HG03066 (cell line): ENCODE results near the gene RAPGEF5.
A peak's percentile ranks its signal among the peaks of the same experiment; 100 is the strongest.

Experiments
- ATAC-seq: cut with Tn5 transposase; IDR thresholded peaks from one replicate; pipeline ENCODE4 v1.9.1; 2021; ENCODE audit warnings: low read depth; ENCODE audit not compliant: unreplicated experiment

Gene RAPGEF5

GRCh38 chr7:22356701-22357310 lies at the start of gene RAPGEF5:
Gene RAPGEF5, minus strand, starts transcription at chr7:22357154. Its CDS starts 94 bp downstream, at chr7:22357060.
- ATAC-seq: no peak

DNA sequence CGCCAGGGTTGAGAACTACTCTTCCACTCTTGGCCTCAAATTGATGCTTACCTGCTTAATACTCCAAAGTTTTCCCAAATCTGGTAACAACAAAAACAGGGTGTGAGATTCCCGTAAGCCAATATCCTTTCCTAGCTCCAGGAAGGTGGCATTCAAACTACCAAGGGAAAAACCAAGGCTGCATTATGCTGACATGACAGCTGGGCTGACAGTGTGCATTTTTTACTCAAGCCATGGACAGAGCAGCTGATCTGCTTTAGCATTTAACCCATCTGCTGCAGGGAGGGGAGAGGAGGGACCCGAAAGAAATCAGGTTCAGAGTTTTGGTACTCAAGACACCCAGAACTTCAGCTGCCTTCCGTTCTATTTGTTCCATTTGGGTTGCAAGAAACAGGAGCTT lies 49.8 kb upstream of the RAPGEF5 start:
- ATAC-seq: no peak

DNA sequence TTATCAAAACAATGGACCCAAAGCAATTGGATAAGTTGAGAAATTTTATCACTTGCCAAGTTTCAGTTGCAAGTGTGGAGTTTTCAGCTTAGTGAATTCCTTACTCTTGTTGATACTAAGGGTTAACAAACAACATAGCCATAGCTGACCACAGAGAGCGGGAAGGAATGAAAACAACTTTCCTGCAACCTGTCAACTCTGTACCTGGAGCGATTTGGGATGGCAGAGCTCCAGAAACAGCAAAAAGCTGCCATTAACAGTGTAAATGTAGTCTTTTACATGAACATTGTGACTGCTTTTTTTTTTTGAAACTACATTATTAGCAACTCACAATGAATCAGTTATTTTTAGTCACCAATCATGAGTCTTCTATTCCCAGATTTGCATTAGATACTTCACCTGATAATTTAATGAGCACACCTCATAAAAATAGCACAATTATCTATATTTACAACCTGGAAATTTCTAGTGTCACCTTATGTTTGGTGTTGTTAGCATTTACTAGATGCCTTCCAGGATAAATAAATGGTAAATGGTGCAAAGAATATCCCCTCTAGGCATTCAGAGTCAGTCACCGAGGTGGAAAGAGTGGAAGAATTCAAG lies 47.6 kb upstream of the RAPGEF5 start:
- no peak for ATAC-seq

GRCh38 chr7:22403344-22403743 lies 46.4 kb upstream of the RAPGEF5 start:
- no peak for ATAC-seq

DNA sequence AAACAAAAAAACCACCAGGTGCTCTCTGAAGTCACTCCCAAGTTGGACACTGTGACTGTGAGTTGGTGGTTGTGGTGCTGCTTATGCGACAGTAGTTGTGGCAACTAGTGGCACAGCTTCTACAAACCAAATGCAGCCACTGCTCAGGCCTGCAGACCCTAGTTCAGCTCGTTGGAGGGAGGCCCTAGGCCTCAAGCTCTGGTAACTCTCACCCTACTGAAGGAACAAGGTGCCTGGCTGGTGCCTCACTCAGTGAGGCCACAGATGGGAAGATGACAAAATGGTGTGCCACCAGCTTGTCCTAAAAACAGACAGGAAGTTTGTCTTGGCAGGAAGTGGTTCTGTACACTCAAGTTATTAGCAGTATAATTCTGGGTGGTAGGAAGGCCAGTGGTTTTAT lies 45.3 kb upstream of the RAPGEF5 start:
- ATAC-seq: peak; percentile 42

GRCh38 chr7:22400936-22401553 lies 44.1 kb upstream of the RAPGEF5 start:
- no peak for ATAC-seq

DNA sequence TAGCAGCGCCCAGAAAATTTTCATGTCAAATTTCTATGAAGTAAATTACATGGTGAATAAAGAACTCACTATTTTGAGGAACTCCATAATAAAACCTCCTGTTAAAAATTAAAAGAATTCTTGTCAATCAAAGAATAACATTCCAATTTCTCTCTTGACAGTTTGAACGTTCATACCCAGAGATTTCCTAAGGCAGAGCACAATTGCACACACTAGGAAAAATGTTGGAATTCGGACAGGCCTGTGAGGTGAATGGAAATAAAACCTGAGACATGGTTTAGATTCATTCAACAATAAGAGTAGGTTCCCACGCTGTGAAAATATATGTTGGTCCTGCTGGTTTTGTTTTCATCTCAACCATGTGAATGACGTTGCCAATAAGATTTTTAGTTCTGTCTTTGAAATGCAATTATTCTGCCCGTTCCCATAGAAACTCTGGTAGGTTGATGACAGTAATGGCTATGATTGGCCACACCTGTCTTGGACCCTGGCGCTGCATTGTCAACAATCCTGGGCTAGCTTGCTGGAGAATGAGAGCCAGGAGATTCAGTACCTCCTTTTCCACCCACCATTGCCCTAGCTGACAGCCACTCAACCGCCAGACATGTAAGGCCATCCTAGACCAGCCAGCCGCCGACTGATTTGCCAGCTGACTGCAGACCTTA lies 43.3 kb upstream of the RAPGEF5 start:
- no peak for ATAC-seq

DNA sequence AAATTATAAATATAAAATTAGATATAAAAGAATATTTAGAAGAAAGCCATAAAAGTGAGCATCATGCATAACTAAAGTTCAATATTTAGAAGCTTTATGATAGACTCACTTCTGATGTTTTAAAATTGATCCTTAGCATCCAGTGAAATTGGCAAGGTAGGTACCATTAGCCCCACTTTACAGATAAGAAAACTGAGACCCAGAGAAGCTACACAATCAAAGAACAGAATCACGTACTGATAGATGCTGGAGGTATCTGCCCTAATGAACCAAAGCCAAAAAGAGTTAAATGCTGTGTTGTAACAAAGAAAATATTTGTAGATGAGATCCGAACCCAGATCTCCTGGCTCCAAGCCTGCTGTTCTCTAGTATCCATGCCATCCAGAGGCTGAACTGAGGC lies 42.6 kb upstream of the RAPGEF5 start:
- ATAC-seq: no peak

GRCh38 chr7:22399091-22399490 lies 42.1 kb upstream of the RAPGEF5 start:
- no peak for ATAC-seq

GRCh38 chr7:22397981-22398380 lies 41.0 kb upstream of the RAPGEF5 start:
- ATAC-seq: no peak

- ATAC-seq: no peak
These were observed 38.3 kb upstream of the RAPGEF5 start for GRCh38 chr7:22395222-22395621.

- ATAC-seq: no peak
These were observed 37.8 kb upstream of the RAPGEF5 start for GRCh38 chr7:22394739-22395138.

GRCh38 chr7:22393913-22394729 lies 37.2 kb upstream of the RAPGEF5 start:
- no peak for ATAC-seq

DNA sequence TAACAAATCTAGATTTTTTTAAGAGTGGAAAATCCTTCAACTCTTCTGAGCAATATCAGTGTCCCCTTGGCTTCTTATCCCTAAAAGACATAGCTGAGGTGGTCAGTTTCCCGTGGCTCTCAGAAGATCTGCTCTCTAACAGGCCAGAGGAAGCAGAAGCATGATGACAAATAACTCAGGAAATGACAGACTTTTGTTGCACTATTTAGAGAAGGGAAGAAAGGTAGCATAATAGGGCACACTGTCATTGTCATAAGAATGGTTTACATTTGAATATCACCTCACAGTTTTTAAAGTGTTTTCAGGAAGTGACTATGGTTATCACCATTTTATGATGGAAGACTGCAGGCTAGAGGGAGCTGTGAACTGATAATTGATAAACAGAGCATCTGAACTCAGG lies 33.6 kb upstream of the RAPGEF5 start:
- ATAC-seq: no peak

DNA sequence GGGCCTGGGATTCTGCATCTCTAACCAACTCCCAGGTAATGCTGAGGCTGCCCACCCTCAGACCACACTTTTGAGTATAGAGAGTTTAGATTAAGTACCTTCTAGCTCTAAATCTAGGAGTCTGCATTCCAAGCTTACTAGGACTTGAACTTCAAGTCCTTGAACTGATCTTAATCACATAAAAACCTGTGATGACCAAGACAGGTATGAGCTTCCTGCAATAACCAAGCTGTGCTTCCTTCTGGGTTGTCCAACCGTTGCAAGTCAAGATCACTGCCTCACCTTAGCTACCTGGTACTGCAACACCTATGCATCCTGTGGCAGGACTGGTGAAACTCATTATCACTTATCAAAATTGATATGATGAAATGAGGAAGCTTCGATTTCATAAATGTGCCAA lies 32.9 kb upstream of the RAPGEF5 start:
- ATAC-seq: no peak

DNA sequence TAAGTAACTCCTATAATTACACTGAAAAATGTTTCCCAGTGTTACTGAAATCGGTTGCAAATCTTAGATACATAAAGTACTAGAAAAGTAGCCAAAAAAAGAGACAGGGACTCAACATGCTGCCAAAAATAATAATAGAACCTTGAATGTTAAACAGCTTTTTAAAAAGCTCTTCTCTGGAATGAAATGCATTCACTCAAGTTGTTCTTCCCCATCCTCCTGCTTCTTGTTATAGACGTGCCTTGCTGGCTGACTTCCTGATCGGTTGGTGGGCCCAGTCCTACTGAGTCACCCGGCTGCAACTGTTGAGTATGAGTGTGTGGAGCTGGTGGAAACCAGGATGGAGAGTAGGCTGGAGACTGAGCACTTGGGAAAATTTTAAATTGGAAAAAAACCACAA lies 30.6 kb upstream of the RAPGEF5 start:
- ATAC-seq: no peak

DNA sequence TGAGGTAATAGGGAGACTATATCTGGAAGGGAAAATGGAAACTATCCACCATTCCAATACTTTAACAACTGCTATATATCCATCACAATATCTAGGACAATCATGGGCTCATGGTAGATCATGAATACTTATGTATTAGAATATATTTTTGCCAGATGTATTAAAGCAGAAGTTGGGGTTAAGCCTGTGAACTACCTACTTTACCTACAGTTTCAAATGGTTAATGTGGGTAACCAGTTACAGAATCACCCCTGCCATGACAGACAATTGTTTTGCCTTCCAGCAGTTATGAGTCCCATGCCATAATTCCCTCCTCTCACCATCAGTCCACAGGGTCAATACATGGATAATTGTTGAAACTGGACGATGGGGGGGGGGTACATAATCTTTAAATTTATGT lies 29.9 kb upstream of the RAPGEF5 start:
- peak; percentile 52 for ATAC-seq

DNA sequence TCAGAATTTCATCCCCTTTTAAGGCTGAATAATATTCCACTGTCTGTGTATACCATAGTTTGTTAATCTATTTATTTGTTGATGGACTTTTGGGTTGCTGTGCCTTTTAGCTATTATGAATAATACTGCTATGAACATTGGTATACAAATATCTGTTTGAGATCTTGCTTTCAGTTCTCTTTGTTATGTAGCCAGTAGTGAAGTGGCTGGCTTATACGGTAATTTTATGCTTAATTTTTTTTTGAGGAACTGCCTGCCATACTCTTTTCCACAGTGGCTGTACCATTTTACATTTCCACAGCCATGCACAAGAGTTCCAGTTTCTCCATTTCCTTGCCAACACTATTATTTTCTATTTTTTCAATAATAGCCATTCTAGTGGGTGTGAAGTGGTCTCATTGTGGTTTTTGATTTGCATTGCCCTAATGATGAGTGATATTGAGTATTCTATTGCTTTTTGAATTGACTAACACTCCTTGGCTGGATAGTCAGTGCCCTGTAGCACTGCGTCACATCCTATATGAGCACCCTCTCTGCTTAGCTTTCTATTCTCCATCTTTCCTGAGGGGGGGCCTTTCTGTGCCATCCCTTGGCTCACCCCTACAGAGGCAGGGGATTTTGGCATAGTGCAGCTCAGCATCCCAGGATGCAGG lies 29.4 kb upstream of the RAPGEF5 start:
- ATAC-seq: peak; percentile 57

- ATAC-seq: no peak
These were observed 28.4 kb upstream of the RAPGEF5 start for GRCh38 chr7:22385326-22385725.

- ATAC-seq: no peak
These were observed 23.4 kb upstream of the RAPGEF5 start for GRCh38 chr7:22380333-22380732.
